ENCODE results near the gene GNG7. TPM values are rescaled to one million over a fixed set of nuclear protein-coding genes. Genes with fewer than 3 reads are reported as not detected.
A peak's percentile ranks its signal among the peaks of the same experiment; 100 is the strongest.

The GNG7 gene
- polyA plus RNA-seq, 1 donor (not counting 4 experiments of a cell fraction or from before 2014, with no cell fraction given), result 0.01 TPM

GRCh38 chr19:2542341-2543069 lies 160.0 kb downstream of the GNG7 start:
- no peaks in the 10 kb centered on the region for H3K9me3 ChIP-seq (ENCODE audit: control insufficient read depth, low read depth, low read length)
- no peak overlapping the region for H3K27ac ChIP-seq (ENCODE audit: control insufficient read depth, insufficient read depth, low read length)
- H3K79me2 ChIP-seq (ENCODE audit: control insufficient read depth, insufficient read depth, low read length), result no peaks in the 10 kb centered on the region
- no peak overlapping the region for H3K4me3 ChIP-seq (ENCODE audit: control insufficient read depth in 2 of 3, extremely low read depth in 1 of 3, insufficient read depth in 2 of 3, low read depth in 1 of 3, low read length in 3 of 3)
- peak overlapping the region; percentile 32 for H3K4me2 ChIP-seq (ENCODE audit: control insufficient read depth, extremely low read depth, insufficient read depth, low read depth, low read length)
- H2AFZ ChIP-seq (ENCODE audit: control insufficient read depth, low read length), result no peak overlapping the region
- H3K27me3 ChIP-seq (ENCODE audit: control insufficient read depth, extremely low read depth, insufficient read depth, low read length), result no peaks in the 10 kb centered on the region
- no peak overlapping the region for H3K9ac ChIP-seq (ENCODE audit: control insufficient read depth, extremely low read depth, insufficient read depth, low read length)
- peaks cover 38% of the 10 kb centered on the region for H3K4me1 ChIP-seq (ENCODE audit: control insufficient read depth, extremely low read depth, insufficient read depth, low read length)
- no peak for FAIRE-seq
- TF ChIP-seq EZH2 (IDR thresholded peaks at IDR 0.05; ENCODE audit: low read length) (no peak), CTCF (optimal IDR thresholded peaks at IDR 0.05 in 1 of 3, IDR thresholded peaks at IDR 0.05 in 1 of 3, conservative IDR thresholded peaks at IDR 0.05 in 1 of 3; ENCODE audit: extremely low read depth in 1 of 3, insufficient read depth in 2 of 3, low read length in 3 of 3) (no peak)
- no peaks in the 10 kb centered on the region for H3K9me1 ChIP-seq (ENCODE audit: control insufficient read depth, extremely low read depth, insufficient read depth, low read length)
- H3K36me3 ChIP-seq (ENCODE audit: control insufficient read depth in 2 of 2, extremely low read depth in 1 of 2, insufficient read depth in 2 of 2, low read length in 2 of 2), result no peaks in the 10 kb centered on the region
- no peak for DNase-seq (ENCODE audit: low read depth, low spot score)
- dilution Hi-C loops (cut with MboI; ENCODE audit: extremely low pct_ligation_motif_present, low sequenced_read_pairs), result no loop called here
- H4K20me1 ChIP-seq (ENCODE audit: control insufficient read depth, extremely low read depth, insufficient read depth, low read length), result no peaks in the 10 kb centered on the region

- Histone ChIP-seq H3K4me3 (ENCODE audit: control insufficient read depth in 2 of 3, extremely low read depth in 1 of 3, insufficient read depth in 2 of 3, low read depth in 1 of 3, low read length in 3 of 3) (peak overlapping the region in 2 of 3 experiments; percentile 22 to 43), H3K9me1 (ENCODE audit: control insufficient read depth, extremely low read depth, insufficient read depth, low read length) (no peaks in the 10 kb centered on the region), H3K9me3 (ENCODE audit: control insufficient read depth, low read depth, low read length) (no peaks in the 10 kb centered on the region), H3K27ac (ENCODE audit: control insufficient read depth, insufficient read depth, low read length) (peak overlapping the region; percentile 86), H3K4me2 (ENCODE audit: control insufficient read depth, extremely low read depth, insufficient read depth, low read depth, low read length) (peak overlapping the region; percentile 71), H3K4me1 (ENCODE audit: control insufficient read depth, extremely low read depth, insufficient read depth, low read length) (peaks cover 38% of the 10 kb centered on the region), H2AFZ (ENCODE audit: control insufficient read depth, low read length) (peak overlapping the region; percentile 40), H3K36me3 (ENCODE audit: control insufficient read depth in 2 of 2, extremely low read depth in 1 of 2, insufficient read depth in 2 of 2, low read length in 2 of 2) (no peaks in the 10 kb centered on the region), H3K27me3 (ENCODE audit: control insufficient read depth, extremely low read depth, insufficient read depth, low read length) (no peaks in the 10 kb centered on the region), H4K20me1 (ENCODE audit: control insufficient read depth, extremely low read depth, insufficient read depth, low read length) (no peaks in the 10 kb centered on the region), H3K9ac (ENCODE audit: control insufficient read depth, extremely low read depth, insufficient read depth, low read length) (peak overlapping the region; percentile 67), H3K79me2 (ENCODE audit: control insufficient read depth, insufficient read depth, low read length) (no peaks in the 10 kb centered on the region)
- FAIRE-seq, result peak; percentile 80
- TF ChIP-seq CTCF (optimal IDR thresholded peaks at IDR 0.05 in 1 of 3, IDR thresholded peaks at IDR 0.05 in 1 of 3, conservative IDR thresholded peaks at IDR 0.05 in 1 of 3; ENCODE audit: extremely low read depth in 1 of 3, insufficient read depth in 2 of 3, low read length in 3 of 3) (peak in 2 of 3 experiments; percentile 8 to 37), EZH2 (IDR thresholded peaks at IDR 0.05; ENCODE audit: low read length) (no peak)
- DNase-seq (ENCODE audit: low read depth, low spot score), result peak; percentile 85
- dilution Hi-C loops (cut with MboI; ENCODE audit: extremely low pct_ligation_motif_present, low sequenced_read_pairs), result no loop called here
Observed at GRCh38 chr19:2540646-2541454, 161.6 kb downstream of the GNG7 start.
